Tibial artery (tissue), 4 donors: ENCODE results near the gene VGLL3.

ENCODE experiments used
- DNase-seq, 2 donors: peaks; one replicate each; pipeline ENCODE4 v3.0.0-alpha.2; 2019
- H3K27ac ChIP-seq, 2 donors: fragments of 200-600 bp; sonication (generic) in 1 of 2; 1 replicate in 1 of 2; 2 replicates in 1 of 2; pipeline ENCODE4 v1.5.1; 2018 to 2019; ENCODE audit warnings: mild to moderate bottlenecking in 1 of 2
- H3K27me3 ChIP-seq, 2 donors: fragments of 200-600 bp; sonication (generic) in 1 of 2; one replicate each; pipeline versions ENCODE4 v1.5.1 to v1.6.0; 2016 to 2019
- H3K36me3 ChIP-seq, 3 donors: fragments of 200-600 bp; sonication (generic) in 2 of 3; one replicate each; pipeline ENCODE4 v1.5.1; 2016 to 2019; ENCODE audit warnings: mild to moderate bottlenecking in 2 of 3
- H3K4me1 ChIP-seq, 4 donors: fragments of 200-600 bp; sonication (generic) in 2 of 4; 1 replicate in 3 of 4; 2 replicates in 1 of 4; pipeline ENCODE4 v1.5.1; 2016 to 2019
- H3K4me3 ChIP-seq, 2 donors: fragments of 200-600 bp; sonication (generic) in 1 of 2; 1 replicate in 1 of 2; 2 replicates in 1 of 2; pipeline ENCODE4 v1.5.1; 2018 to 2019; ENCODE audit warnings: mild to moderate bottlenecking in 2 of 2
- H3K9me3 ChIP-seq, 3 donors: fragments of 200-600 bp; sonication (generic) in 1 of 3; one replicate each; pipeline ENCODE4 v1.5.1; 2016 to 2019
- CTCF ChIP-seq, 2 experiments: fragments of 200-600 bp in 1 of 2; fragments of 450-650 bp in 1 of 2; IDR thresholded peaks; one replicate each; pipeline ENCODE4 v1.5.1; 2017 to 2019; ENCODE audit warnings: antibody characterized with exemption in 2 of 2, mild to moderate bottlenecking in 1 of 2, moderate library complexity in 1 of 2
- intact Hi-C: fragments of 100-400 bp; cut with DNase I; formaldehyde crosslinking; loops from one replicate; pipeline ENCODE4 v1.15.0; 2023; ENCODE audit warnings: low total_unique reads

VGLL3 gene

GRCh38 chr3:86990734-86991481, at the start of gene VGLL3:
VGLL3 (minus strand) TSS chr3:86991149; CDS start chr3:86990743, 406 bp downstream.
- no peaks in the 10 kb centered on the region for H3K9me3 ChIP-seq
- TF ChIP-seq CTCF (IDR thresholded peaks at IDR 0.05), result peak in 1 of 2 experiments; percentile 21
- H3K4me1 ChIP-seq, result peaks cover 0 to 35% (median 10%) of the 10 kb centered on the region in 4 donors
- peak within 1 kb of the TSS; percentile 69 to 95 for H3K4me3 ChIP-seq
- H3K36me3 ChIP-seq, result no peaks in the 10 kb centered on the region
- intact Hi-C loops, result no loop called here
- no peaks in the 10 kb centered on the region for H3K27me3 ChIP-seq
- DNase-seq, result peak; percentile 82 to 92
- peak within 1 kb of the TSS; percentile 88 to 96 for H3K27ac ChIP-seq

GRCh38 chr3:87037652-87038051, 46.7 kb upstream of the VGLL3 start:
- H3K4me1 ChIP-seq, result no peaks in the 10 kb centered on the region
- intact Hi-C loops, result no loop called here
- no peak overlapping the region for H3K4me3 ChIP-seq
- H3K9me3 ChIP-seq, result no peaks in the 10 kb centered on the region
- no peak for DNase-seq
- H3K27me3 ChIP-seq, result no peaks in the 10 kb centered on the region
- TF ChIP-seq CTCF (IDR thresholded peaks at IDR 0.05), result no peak
- no peaks in the 10 kb centered on the region for H3K36me3 ChIP-seq
- no peak overlapping the region for H3K27ac ChIP-seq

GRCh38 chr3:87036671-87037070, 45.7 kb upstream of the VGLL3 start:
- no peaks in the 10 kb centered on the region for H3K4me1 ChIP-seq
- no peaks in the 10 kb centered on the region for H3K9me3 ChIP-seq
- H3K4me3 ChIP-seq, result no peak overlapping the region
- no peak for DNase-seq
- no peak overlapping the region for H3K27ac ChIP-seq
- intact Hi-C loops, result no loop called here
- H3K36me3 ChIP-seq, result no peaks in the 10 kb centered on the region
- no peaks in the 10 kb centered on the region for H3K27me3 ChIP-seq
- TF ChIP-seq CTCF (IDR thresholded peaks at IDR 0.05), result no peak

- intact Hi-C loops, result no loop called here
Observed at GRCh38 chr3:87035339-87035738, 44.4 kb upstream of the VGLL3 start.

GRCh38 chr3:87033205-87033604, 42.3 kb upstream of the VGLL3 start:
- Histone ChIP-seq H3K27ac (no peak overlapping the region), H3K36me3 (no peaks in the 10 kb centered on the region), H3K4me1 (no peaks in the 10 kb centered on the region), H3K9me3 (no peaks in the 10 kb centered on the region), H3K27me3 (no peaks in the 10 kb centered on the region), H3K4me3 (no peak overlapping the region)
- no peak for TF ChIP-seq CTCF (IDR thresholded peaks at IDR 0.05)
- intact Hi-C loops, result no loop called here
- no peak for DNase-seq

More at GRCh38 chr3:87035339-87035738, 44.4 kb upstream of the VGLL3 start:
- Histone ChIP-seq H3K9me3 (no peaks in the 10 kb centered on the region), H3K27me3 (no peaks in the 10 kb centered on the region), H3K4me1 (no peaks in the 10 kb centered on the region), H3K4me3 (no peak overlapping the region), H3K27ac (no peak overlapping the region), H3K36me3 (no peaks in the 10 kb centered on the region)
- no peak for DNase-seq
- TF ChIP-seq CTCF (IDR thresholded peaks at IDR 0.05), result no peak
